HG03378 (cell line): ENCODE results near the gene PLXNB3.
"Not testable (repeated sequence)": the region's sequence is repeated elsewhere in the genome, so short reads cannot be mapped to it uniquely, and the experiment has no call there.

Experiments
- ATAC-seq: cut with Tn5 transposase; IDR thresholded peaks from one replicate; pipeline ENCODE4 v1.9.1; 2021; ENCODE audit warnings: mild to moderate bottlenecking, moderate library complexity; ENCODE audit not compliant: unreplicated experiment

PLXNB3 gene

DNA sequence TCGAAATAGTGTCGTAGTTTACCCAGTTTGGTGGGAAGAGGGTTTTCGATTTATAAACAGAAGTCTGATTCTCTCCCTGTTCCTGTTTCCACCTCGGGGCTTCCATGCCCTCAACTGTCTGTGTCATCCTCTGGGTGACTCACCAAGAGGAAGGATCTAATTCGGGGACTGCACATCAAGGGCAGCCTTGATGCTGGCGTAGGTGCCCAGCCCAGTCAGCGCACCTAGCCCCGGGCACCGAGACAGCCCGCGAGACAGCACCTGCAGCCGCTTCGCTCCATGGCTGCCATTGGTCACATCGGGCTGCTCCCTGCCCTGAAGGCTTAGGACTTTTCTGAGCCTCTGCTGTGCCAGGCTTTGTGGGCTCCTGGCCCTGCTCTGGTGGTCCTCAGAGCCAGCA lies 31.6 kb upstream of the PLXNB3 start:
- ATAC-seq, result no peak

- ATAC-seq, result no peak
These were observed 30.3 kb upstream of the PLXNB3 start for GRCh38 chrX:153733651-153734240.

DNA sequence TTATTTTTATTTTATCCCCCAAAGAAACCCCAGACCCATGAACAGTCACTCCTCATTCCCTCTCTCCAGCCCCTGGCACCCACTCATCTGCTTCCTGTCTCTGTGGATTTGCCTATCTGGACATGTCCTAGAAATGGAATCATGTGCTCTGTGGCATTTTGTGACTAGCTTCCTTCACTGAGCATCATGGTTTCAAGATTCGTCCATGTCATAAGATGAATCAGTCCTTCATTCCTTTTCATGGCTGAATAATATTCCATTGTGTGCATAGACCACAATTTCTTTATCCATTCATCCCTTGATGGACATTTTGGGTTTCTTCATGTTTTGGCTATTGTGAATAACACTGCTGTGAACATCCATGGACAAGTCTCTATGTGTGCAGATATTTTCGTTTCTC lies 29.2 kb upstream of the PLXNB3 start:
- no peak for ATAC-seq

DNA sequence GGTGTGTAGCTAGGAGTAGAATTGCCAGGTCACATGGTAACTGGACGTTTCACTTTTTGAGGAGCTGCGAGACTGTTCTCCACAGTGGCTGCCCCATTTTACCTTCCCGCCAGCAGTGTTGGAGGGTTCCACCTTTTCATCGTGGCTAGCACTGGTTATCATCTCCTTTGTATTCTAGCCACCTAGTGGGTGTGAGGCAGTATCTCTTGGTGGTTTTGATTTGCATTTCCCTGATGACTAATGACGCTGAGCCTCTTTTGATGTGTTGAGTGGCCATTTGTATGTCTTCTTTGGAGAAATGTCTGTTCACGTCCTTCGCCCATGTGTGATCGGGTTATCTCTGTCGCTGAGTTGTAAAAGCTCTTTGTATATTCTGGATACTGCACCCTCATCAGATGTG lies 28.8 kb upstream of the PLXNB3 start:
- ATAC-seq, result no peak

DNA sequence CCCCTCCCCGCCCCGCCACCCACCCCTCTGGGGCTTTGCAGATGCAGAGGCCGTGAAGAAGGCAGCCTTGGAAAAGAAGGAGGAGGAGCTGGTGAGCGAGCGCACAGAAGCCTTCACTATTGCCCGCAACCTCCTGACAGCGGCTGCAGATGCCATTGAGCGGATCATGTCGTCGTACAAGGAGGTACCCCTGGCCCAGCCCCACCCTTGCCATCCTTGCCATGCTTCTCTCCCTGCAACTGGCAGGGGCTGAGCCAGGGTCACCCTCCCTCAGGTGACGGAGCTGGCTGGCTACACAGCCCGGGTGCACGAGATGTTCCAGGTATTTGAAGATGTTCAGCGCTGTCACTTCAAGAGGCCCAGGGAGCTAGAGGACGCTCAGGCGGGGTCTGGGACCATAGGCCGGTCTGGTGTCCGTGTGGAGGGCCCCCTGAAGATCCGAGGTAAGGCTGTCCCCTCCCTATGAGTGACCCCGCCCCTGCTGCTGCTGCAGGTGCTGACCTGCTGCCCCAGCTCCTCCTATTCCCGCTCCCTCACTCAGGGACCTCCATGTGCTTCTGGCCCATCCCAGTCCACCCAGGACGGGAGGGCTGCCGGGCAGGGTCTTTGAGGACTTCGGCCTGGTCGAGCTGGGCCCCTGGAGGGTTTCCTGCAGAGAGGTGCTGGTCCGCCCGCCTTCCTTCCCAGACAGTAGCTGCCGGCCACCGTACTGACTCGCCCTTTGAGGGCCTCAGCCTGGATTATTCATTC lies 27.8 kb upstream of the PLXNB3 start:
- no peak for ATAC-seq

GRCh38 chrX:153736871-153737441 lies 27.1 kb upstream of the PLXNB3 start:
- no peak for ATAC-seq

DNA sequence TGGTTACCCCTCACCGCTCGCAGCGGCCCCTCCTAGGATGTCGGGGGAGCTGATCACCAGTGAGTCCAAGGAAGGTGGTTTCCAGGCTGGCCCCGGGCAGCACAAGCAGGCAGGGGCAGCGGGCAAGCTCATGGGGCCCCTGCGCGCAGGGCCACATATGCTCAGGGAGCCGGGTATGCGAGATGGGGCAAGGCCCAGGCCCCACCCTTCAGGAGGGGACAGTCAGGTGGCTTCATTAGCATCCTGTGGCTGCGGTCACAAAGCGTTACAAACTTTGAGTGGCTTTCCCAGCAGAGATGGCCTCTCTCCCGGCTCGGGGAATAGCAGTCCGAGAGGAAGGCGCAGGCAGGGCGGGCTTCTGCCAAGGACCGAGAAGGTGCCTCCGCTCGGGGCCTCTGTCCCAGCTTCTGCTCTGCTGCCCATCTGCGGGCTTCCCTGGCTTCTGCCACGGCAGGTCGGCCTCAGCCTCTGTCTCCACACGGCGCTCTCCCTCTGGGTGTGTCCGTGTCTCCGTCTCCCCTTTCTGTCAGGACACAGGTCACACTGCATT lies 25.9 kb upstream of the PLXNB3 start:
- ATAC-seq, result no peak

GRCh38 chrX:153739754-153740486 lies 24.1 kb upstream of the PLXNB3 start:
- no peak for ATAC-seq

- no peak for ATAC-seq
These were observed 23.3 kb upstream of the PLXNB3 start for GRCh38 chrX:153740631-153741222.

GRCh38 chrX:153741446-153741845 lies 22.6 kb upstream of the PLXNB3 start:
- ATAC-seq, result no peak

- not testable (repeated sequence) for ATAC-seq
These were observed 21.9 kb upstream of the PLXNB3 start for GRCh38 chrX:153742111-153742510.

DNA sequence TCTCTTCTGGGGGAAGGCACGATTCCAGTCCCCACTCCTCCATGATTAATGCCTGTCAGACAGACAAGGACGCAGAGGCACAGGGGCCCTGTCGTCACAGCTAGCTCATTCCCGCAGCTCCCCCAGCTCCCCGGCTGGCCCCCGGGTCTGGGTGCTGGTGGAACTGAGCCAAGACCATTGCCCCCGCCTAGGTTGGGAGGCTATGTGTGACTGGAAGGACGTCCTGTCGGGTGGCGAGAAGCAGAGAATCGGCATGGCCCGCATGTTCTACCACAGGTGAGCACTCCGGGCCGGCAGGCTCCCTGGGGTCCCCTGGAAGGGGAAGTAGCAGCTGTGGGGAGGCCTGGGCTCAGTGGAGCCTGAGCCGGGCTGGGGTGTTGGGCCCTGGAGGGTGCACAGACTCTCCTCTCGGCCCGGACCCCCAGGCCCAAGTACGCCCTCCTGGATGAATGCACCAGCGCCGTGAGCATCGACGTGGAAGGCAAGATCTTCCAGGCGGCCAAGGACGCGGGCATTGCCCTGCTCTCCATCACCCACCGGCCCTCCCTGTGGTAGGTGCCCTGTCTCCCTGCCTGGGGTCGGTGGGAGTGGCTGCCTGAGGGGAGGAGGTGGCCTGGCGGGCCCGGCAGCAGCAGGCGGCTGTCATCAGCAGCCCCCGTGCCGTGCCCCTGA lies 21.1 kb upstream of the PLXNB3 start:
- not testable (repeated sequence) for ATAC-seq

GRCh38 chrX:153743468-153744209 lies 20.4 kb upstream of the PLXNB3 start:
- ATAC-seq, result not testable (repeated sequence)

GRCh38 chrX:153744210-153745066 lies 19.6 kb upstream of the PLXNB3 start:
- ATAC-seq, result no peak

DNA sequence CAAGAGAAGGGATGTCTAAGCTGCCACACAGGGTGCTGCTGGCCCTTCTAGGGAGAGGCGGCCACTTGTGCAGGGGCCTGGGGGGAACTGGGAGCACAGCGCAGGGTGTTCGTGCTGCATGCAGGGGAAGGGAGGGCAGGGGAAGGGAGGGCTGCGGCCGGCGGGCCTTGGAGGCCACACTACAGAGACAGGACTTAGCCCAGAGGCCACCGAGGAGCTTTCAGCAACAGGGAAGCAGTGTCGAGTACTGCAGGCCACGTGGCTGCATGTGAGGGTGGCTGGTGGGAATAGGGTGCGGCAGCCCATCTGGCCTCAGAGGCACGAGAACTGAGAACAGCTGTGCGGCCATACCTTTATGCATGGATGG lies 19.0 kb upstream of the PLXNB3 start:
- not testable (repeated sequence) for ATAC-seq

DNA sequence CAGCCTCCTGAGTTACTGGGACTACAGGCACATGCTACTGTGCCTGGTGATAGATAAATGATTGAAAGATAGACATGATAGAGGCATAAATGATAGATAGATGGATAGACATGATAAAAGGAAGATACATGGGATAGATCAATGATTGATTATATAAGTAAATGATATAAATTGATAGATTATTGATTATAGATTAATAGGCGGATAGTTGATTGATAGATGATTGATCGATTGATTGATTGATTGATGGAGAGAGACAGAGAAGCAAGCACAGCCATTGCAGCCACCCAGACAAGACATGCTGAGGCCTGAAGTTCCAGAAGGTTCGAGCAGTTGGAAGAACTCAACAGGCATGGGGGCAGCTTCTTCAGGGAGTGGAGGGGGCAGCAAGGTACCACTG lies 17.7 kb upstream of the PLXNB3 start:
- no peak for ATAC-seq

DNA sequence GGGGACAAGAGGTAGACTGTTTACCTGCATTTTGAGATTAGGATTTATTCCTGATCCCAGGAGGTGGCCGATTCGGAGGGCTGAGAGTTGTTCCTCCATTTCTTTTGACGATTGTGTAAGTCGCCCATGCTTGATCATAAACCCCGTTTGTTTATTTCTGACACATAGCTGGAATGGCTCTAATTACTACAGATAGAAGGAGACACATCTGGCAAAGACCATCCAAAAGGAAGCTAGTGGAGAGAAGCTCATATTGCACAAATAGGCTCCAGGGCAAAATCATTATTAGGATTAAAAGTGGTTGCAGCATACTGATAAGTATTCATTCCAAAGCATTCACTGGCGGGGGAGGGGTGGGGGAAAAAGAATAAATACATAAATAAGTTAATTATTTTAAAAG lies 17.1 kb upstream of the PLXNB3 start:
- ATAC-seq, result not testable (repeated sequence)

GRCh38 chrX:153749017-153749416 lies 15.0 kb upstream of the PLXNB3 start:
- not testable (repeated sequence) for ATAC-seq
